Measurements from ENCODE around the gene PAGE1. TPM values are rescaled to one million over a fixed set of nuclear protein-coding genes. Genes with fewer than 3 reads are reported as not detected.

PAGE1 gene
- total and polyA plus RNA-seq, 4 donors = not detected

GRCh38 chrX:49644991-49645637 lies 50.7 kb downstream of the PAGE1 start:
- H3K4me3 ChIP-seq (ENCODE audit: low read depth in 1 of 3, low read length in 3 of 3) = no peak overlapping the region
- DNase-seq (ENCODE audit: low spot score) = no peak
- H3K27ac ChIP-seq (ENCODE audit: low read depth in 1 of 2, low read length in 2 of 2) = no peak overlapping the region
- no peak overlapping the region for H3K9ac ChIP-seq (ENCODE audit: low read depth in 1 of 2, low read length in 2 of 2)
- no peaks in the 10 kb centered on the region for H3K9me3 ChIP-seq (ENCODE audit: control insufficient read depth in 4 of 4, low read length in 3 of 4)
- peaks cover 0 to 2% (median 0%) of the 10 kb centered on the region in 4 donors for H3K27me3 ChIP-seq (ENCODE audit: control insufficient read depth in 4 of 4, insufficient read depth in 4 of 4, low read length in 3 of 4)
- TF ChIP-seq CTCF (IDR thresholded peaks at IDR 0.05; ENCODE audit: low read depth, low read length, missing input control) (no peak), RAD21 (IDR thresholded peaks at IDR 0.05) (no peak), TAF1 (conservative IDR thresholded peaks at IDR 0.05) (no peak), REST (IDR thresholded peaks at IDR 0.05) (no peak), NR2F2 (IDR thresholded peaks at IDR 0.05) (no peak), SP1 (IDR thresholded peaks at IDR 0.05) (no peak), HNF4G (IDR thresholded peaks at IDR 0.05) (no peak), GABPA (IDR thresholded peaks at IDR 0.05 in 1 of 2, conservative IDR thresholded peaks at IDR 0.05 in 1 of 2) (no peak), ATF3 (IDR thresholded peaks at IDR 0.05) (no peak), ZBTB33 (IDR thresholded peaks at IDR 0.05) (no peak), MAX (IDR thresholded peaks at IDR 0.05) (no peak), YY1 (IDR thresholded peaks at IDR 0.05) (no peak), FOXA2 (IDR thresholded peaks at IDR 0.05) (no peak), HNF4A (conservative IDR thresholded peaks at IDR 0.05) (no peak), RXRA (IDR thresholded peaks at IDR 0.05) (no peak), FOXA1 (IDR thresholded peaks at IDR 0.05) (no peak), JUND (IDR thresholded peaks at IDR 0.05) (no peak), EGR1 (IDR thresholded peaks at IDR 0.05; ENCODE audit: low read depth in 2 of 2) (no peak)
- 82% methylated on average over 8 of the region's 8 CpGs for WGBS
- H3K4me1 ChIP-seq (ENCODE audit: control insufficient read depth in 4 of 4, insufficient read depth in 4 of 4, low read length in 3 of 4) = no peaks in the 10 kb centered on the region
- H3K36me3 ChIP-seq (ENCODE audit: control insufficient read depth in 4 of 4, insufficient read depth in 3 of 4, low read depth in 1 of 4, low read length in 3 of 4) = no peaks in the 10 kb centered on the region

Other genes starting within 250 kb of the PAGE1 start
- not detected for gene GAGE12C, start 163.8 kb downstream of the PAGE1 start, total RNA-seq
- not detected for gene GAGE12C, start 163.8 kb downstream of the PAGE1 start, polyA plus RNA-seq
- not detected for gene GAGE12D, start 154.3 kb downstream of the PAGE1 start, total RNA-seq
- gene GAGE12D, start 154.3 kb downstream of the PAGE1 start, polyA plus RNA-seq = not detected
- not detected for gene GAGE12E, start 144.7 kb downstream of the PAGE1 start, total RNA-seq
- gene GAGE12E, start 144.7 kb downstream of the PAGE1 start, polyA plus RNA-seq = not detected
- gene GAGE12F, start 135.1 kb downstream of the PAGE1 start, total RNA-seq = not detected
- not detected for gene GAGE12F, start 135.1 kb downstream of the PAGE1 start, polyA plus RNA-seq
- gene GAGE12G, start 125.6 kb downstream of the PAGE1 start, total RNA-seq = not detected
- not detected for gene GAGE12G, start 125.6 kb downstream of the PAGE1 start, polyA plus RNA-seq
- gene GAGE12H, start 116.0 kb downstream of the PAGE1 start, total RNA-seq = not detected
- not detected for gene GAGE12H, start 116.0 kb downstream of the PAGE1 start, polyA plus RNA-seq
- gene GAGE2A, start 106.5 kb downstream of the PAGE1 start, total RNA-seq = not detected
- not detected for gene GAGE2A, start 106.5 kb downstream of the PAGE1 start, polyA plus RNA-seq
- not detected for gene GAGE1, start 97.0 kb downstream of the PAGE1 start, total RNA-seq
- not detected for gene GAGE1, start 97.0 kb downstream of the PAGE1 start, polyA plus RNA-seq
- not detected for gene PAGE4, start 133.3 kb upstream of the PAGE1 start, total RNA-seq
- not detected for gene PAGE4, start 133.3 kb upstream of the PAGE1 start, polyA plus RNA-seq
- gene USP27X, start 183.5 kb upstream of the PAGE1 start, total RNA-seq = 1 to 10 TPM; 1.4 to 4.7 TPM
- under 1 TPM; 0.26 to 0.93 TPM for gene USP27X, start 183.5 kb upstream of the PAGE1 start, polyA plus RNA-seq
- gene CLCN5, start 226.6 kb upstream of the PAGE1 start, total RNA-seq = 10 to 100 TPM; 22.3 to 56.1 TPM
- gene CLCN5, start 226.6 kb upstream of the PAGE1 start, polyA plus RNA-seq = 1 to 10 TPM; 5.6 to 6.9 TPM

Data from liver (tissue), 9 donors.